ENCODE data around the gene VANGL1. TPM values are rescaled to one million over a fixed set of nuclear protein-coding genes. Genes with fewer than 3 reads are reported as not detected.

The VANGL1 gene
- total RNA-seq, 1 donor from 2014 or later, result 16.0 TPM

- peak overlapping the region; percentile 86 for H3K27ac Mint-ChIP-seq
- peaks cover 17% of the 10 kb centered on the region for H3K4me1 Mint-ChIP-seq
- DNase-seq (ENCODE audit: low spot score in 2 of 2, unreplicated experiment in 2 of 2), result no peak
- H3K4me3 Mint-ChIP-seq, result no peak overlapping the region
- no peaks in the 10 kb centered on the region for H3K9me3 Mint-ChIP-seq
- no peaks in the 10 kb centered on the region for H3K36me3 Mint-ChIP-seq
- TF ChIP-seq CTCF (IDR thresholded peaks at IDR 0.05; ENCODE audit: unreplicated experiment), result no peak
- no peaks in the 10 kb centered on the region for H3K27me3 Mint-ChIP-seq (ENCODE audit: low read depth)
Measured at GRCh38 chr1:115728341-115728740, 86.6 kb downstream of the VANGL1 start.

DNA sequence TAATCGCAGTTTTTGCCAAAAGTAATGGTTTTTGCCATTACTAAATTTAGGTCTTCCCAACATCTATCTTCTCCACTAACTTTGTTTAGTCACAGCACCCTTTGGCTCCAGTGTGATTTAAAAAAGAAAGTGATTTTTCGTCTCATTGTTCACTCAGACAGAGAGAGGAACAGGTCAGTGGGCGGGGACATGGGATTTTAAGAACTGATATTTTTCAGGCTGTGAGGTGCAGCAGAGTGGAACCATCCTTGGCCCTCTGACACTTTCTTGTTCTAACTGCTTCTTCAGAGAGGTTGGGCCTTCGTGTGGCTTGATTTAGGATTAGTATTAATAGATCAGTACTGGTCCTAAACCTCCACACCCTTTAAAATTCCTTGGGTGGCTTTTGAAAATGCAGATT is 88.0 kb downstream of the VANGL1 start:
- H3K4me1 Mint-ChIP-seq, result peaks cover 17% of the 10 kb centered on the region
- TF ChIP-seq CTCF (IDR thresholded peaks at IDR 0.05; ENCODE audit: unreplicated experiment), result no peak
- no peaks in the 10 kb centered on the region for H3K36me3 Mint-ChIP-seq
- H3K9me3 Mint-ChIP-seq, result no peaks in the 10 kb centered on the region
- no peaks in the 10 kb centered on the region for H3K27me3 Mint-ChIP-seq (ENCODE audit: low read depth)
- no peak for DNase-seq (ENCODE audit: low spot score in 2 of 2, unreplicated experiment in 2 of 2)
- H3K27ac Mint-ChIP-seq, result no peak overlapping the region
- H3K4me3 Mint-ChIP-seq, result no peak overlapping the region

DNA sequence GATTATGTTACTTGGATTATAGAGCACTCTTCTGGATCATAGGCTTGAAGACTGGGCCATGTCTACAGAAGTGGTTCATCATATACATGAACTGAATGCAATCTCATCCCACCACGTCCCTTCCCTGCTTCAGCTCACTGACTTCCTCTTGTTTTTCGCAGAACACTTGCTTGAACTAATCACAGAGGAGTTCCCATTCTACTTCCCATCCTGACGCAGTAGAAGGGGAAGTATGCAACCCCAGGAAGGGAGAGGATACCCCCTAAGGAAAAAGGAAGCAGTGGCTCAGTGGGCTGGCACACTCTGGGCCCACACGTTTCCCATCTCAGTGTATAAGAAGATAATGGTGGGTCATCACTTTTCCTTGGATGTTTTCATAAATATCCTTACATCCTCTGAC is 90.5 kb downstream of the VANGL1 start:
- no peak for TF ChIP-seq CTCF (IDR thresholded peaks at IDR 0.05; ENCODE audit: unreplicated experiment)
- no peaks in the 10 kb centered on the region for H3K36me3 Mint-ChIP-seq
- H3K4me1 Mint-ChIP-seq, result peaks cover 13% of the 10 kb centered on the region
- H3K27ac Mint-ChIP-seq, result no peak overlapping the region
- H3K27me3 Mint-ChIP-seq (ENCODE audit: low read depth), result no peaks in the 10 kb centered on the region
- DNase-seq (ENCODE audit: low spot score in 2 of 2, unreplicated experiment in 2 of 2), result no peak
- no peak overlapping the region for H3K4me3 Mint-ChIP-seq
- no peaks in the 10 kb centered on the region for H3K9me3 Mint-ChIP-seq

DNA sequence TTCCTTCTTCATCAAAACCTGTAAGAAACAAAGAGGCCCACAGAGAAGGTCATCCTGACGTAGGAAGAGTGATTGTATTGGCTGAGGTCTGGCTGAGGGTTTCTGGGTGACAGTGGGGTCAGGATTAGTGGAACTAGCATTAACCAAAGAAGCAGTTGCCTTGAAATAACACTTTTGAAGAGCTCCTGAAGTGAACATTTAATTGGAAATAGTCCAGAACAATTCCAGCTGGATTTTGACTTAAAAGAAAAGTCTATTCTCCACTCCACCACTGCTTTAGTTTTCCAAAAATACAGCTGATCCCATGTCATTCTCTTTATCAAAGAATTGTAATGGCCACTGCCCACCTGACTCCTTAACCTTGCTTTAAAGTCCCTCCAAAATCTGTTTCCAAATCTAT is 99.0 kb downstream of the VANGL1 start:
- Mint-ChIP-seq H3K9me3 (no peaks in the 10 kb centered on the region), H3K36me3 (no peaks in the 10 kb centered on the region), H3K4me1 (no peaks in the 10 kb centered on the region), H3K4me3 (no peak overlapping the region), H3K27ac (no peak overlapping the region), H3K27me3 (ENCODE audit: low read depth) (no peaks in the 10 kb centered on the region)
- no peak for DNase-seq (ENCODE audit: low spot score in 2 of 2, unreplicated experiment in 2 of 2)
- no peak for TF ChIP-seq CTCF (IDR thresholded peaks at IDR 0.05; ENCODE audit: unreplicated experiment)

DNA sequence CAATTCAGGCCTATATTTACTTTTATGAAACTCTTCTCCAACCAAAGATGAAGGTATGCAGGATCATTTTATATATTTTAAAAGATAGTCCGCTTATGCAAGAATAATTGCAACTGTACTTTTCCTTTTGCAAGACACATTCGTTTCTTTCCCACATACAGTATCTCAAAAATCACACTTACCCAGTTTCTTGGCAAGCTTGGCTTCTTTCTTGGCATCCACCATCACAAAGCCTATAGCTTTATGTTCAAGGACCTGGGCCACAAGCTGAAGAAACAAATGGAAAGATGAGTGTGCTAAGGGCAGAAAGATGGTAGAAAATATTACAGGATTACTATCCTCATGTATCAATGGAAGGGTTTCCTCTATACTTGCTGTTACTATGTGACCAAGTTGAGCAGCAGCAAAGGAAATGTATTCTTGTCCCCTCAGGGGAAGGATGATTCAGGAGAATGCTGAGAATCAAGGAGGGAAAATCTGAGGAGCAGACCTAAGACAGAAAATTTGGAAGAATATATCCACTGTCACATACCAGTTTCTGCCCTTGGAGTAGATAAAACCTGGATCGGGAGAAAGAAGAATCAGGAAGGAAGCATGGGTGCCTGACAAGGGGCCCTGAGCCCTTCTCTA is 103.0 kb downstream of the VANGL1 start:
- H3K27ac Mint-ChIP-seq, result no peak overlapping the region
- H3K4me3 Mint-ChIP-seq, result no peak overlapping the region
- no peak for TF ChIP-seq CTCF (IDR thresholded peaks at IDR 0.05; ENCODE audit: unreplicated experiment)
- no peaks in the 10 kb centered on the region for H3K36me3 Mint-ChIP-seq
- no peak for DNase-seq (ENCODE audit: low spot score in 2 of 2, unreplicated experiment in 2 of 2)
- no peaks in the 10 kb centered on the region for H3K27me3 Mint-ChIP-seq (ENCODE audit: low read depth)
- peaks cover 17% of the 10 kb centered on the region for H3K9me3 Mint-ChIP-seq
- peaks cover 8% of the 10 kb centered on the region for H3K4me1 Mint-ChIP-seq

Data from mesothelial cell of epicardium (in vitro differentiated cells).